GM19372 (cell line): ENCODE results near the gene CCDC170.
"Not testable (repeated sequence)": the region's sequence is repeated elsewhere in the genome, so short reads cannot be mapped to it uniquely, and the experiment has no call there.

Experiments used
- ATAC-seq: cut with Tn5 transposase; IDR thresholded peaks from one replicate; pipeline ENCODE4 v1.9.1; 2021; ENCODE audit warnings: mild to moderate bottlenecking, low read depth, moderate library complexity; ENCODE audit not compliant: unreplicated experiment

CCDC170 gene

GRCh38 chr6:151493161-151493803, 535 bp upstream of the CCDC170 start:
- ATAC-seq: no peak

GRCh38 chr6:151494235-151494935, 568 bp downstream of the CCDC170 start:
- ATAC-seq: peak; percentile 38

GRCh38 chr6:151494936-151495320, 1.1 kb downstream of the CCDC170 start:
- ATAC-seq: no peak

- no peak for ATAC-seq
Observed at GRCh38 chr6:151495380-151495779, 1.6 kb downstream of the CCDC170 start.

GRCh38 chr6:151497905-151498304, 4.1 kb downstream of the CCDC170 start:
- no peak for ATAC-seq

- no peak for ATAC-seq
Observed at GRCh38 chr6:151498327-151498726, 4.5 kb downstream of the CCDC170 start.

- no peak for ATAC-seq
Observed at GRCh38 chr6:151499551-151499950, 5.7 kb downstream of the CCDC170 start.

- ATAC-seq: no peak
Observed at GRCh38 chr6:151501511-151502136, 7.8 kb downstream of the CCDC170 start.

GRCh38 chr6:151502499-151502898, 8.7 kb downstream of the CCDC170 start:
- ATAC-seq: no peak

GRCh38 chr6:151506761-151507160, 12.9 kb downstream of the CCDC170 start:
- ATAC-seq: no peak

- ATAC-seq: no peak
Observed at GRCh38 chr6:151509048-151509447, 15.2 kb downstream of the CCDC170 start.

- ATAC-seq: no peak
Observed at GRCh38 chr6:151512481-151512880, 18.7 kb downstream of the CCDC170 start.

GRCh38 chr6:151514000-151514730, 20.3 kb downstream of the CCDC170 start:
- ATAC-seq: no peak

GRCh38 chr6:151518992-151519391, 25.2 kb downstream of the CCDC170 start:
- not testable (repeated sequence) for ATAC-seq

- ATAC-seq: no peak
Observed at GRCh38 chr6:151523034-151523433, 29.2 kb downstream of the CCDC170 start.

- no peak for ATAC-seq
Observed at GRCh38 chr6:151524059-151524458, 30.2 kb downstream of the CCDC170 start.

GRCh38 chr6:151534576-151534975, 40.8 kb downstream of the CCDC170 start:
- no peak for ATAC-seq

GRCh38 chr6:151535476-151536187, 41.8 kb downstream of the CCDC170 start:
- no peak for ATAC-seq

- ATAC-seq: no peak
Observed at GRCh38 chr6:151536188-151536479, 42.3 kb downstream of the CCDC170 start.

GRCh38 chr6:151537556-151537955, 43.7 kb downstream of the CCDC170 start:
- no peak for ATAC-seq
